Measurements from ENCODE around the gene IBTK. TPM values are rescaled to one million over a fixed set of nuclear protein-coding genes. Genes with fewer than 3 reads are reported as not detected.
"Not testable (repeated sequence)": the region's sequence is repeated elsewhere in the genome, so short reads cannot be mapped to it uniquely, and the experiment has no call there.

Gene IBTK
- total RNA-seq, 1 experiment from 2014 or later = 25.9 TPM

- H4K20me1 ChIP-seq (ENCODE audit: insufficient read depth) = no peaks in the 10 kb centered on the region
- no peaks in the 10 kb centered on the region for H3K79me2 ChIP-seq (ENCODE audit: low read depth)
- no peaks in the 10 kb centered on the region for H3F3A ChIP-seq (ENCODE audit: insufficient read depth, low read depth)
- no peak overlapping the region for H3K4me3 ChIP-seq
- intact Hi-C loops (cut with micrococcal nuclease; ENCODE audit: unreplicated experiment) = loop anchor here (5.0 kb wide), 1 partner anchor 328 kb away; no protein-coding TSS in a partner anchor
- H3K36me3 ChIP-seq (ENCODE audit: low read depth) = no peaks in the 10 kb centered on the region
- BruUV-seq (replicated peaks) = no TSS peak
- no peak overlapping the region for H3K4me2 ChIP-seq
- H3K9me2 ChIP-seq (ENCODE audit: insufficient read depth) = no peaks in the 10 kb centered on the region
- H2AFZ ChIP-seq = no peak overlapping the region
- ChIA-PET POLR2A (ENCODE audit: unreplicated experiment) (no interaction called here), CTCF (no interaction called here)
- no peaks in the 10 kb centered on the region for H3K27me3 ChIP-seq (ENCODE audit: insufficient read depth, low read depth)
- DNase-seq = no peak
- no peak for TF ChIP-seq EZH2 (IDR thresholded peaks at IDR 0.05; ENCODE audit: low read depth)
- TF ChIP-seq CTCF (conservative IDR thresholded peaks at IDR 0.05) = no peak
- H3K4me1 ChIP-seq (replicated peaks; ENCODE audit: insufficient read depth) = peaks cover 19% of the 10 kb centered on the region
- no peak overlapping the region for H3K27ac ChIP-seq
- no peaks in the 10 kb centered on the region for H3K9me3 ChIP-seq (ENCODE audit: insufficient read depth, low read depth)
Measured at GRCh38 chr6:82259389-82259788, 11.8 kb upstream of the IBTK start.

- intact Hi-C loops (cut with micrococcal nuclease; ENCODE audit: unreplicated experiment) = loop anchor here (5.0 kb wide), 1 partner anchor 330 kb away; no protein-coding TSS in a partner anchor
- H3K4me2 ChIP-seq = no peak overlapping the region
- BruUV-seq (replicated peaks) = no TSS peak
- H3K36me3 ChIP-seq (ENCODE audit: low read depth) = no peaks in the 10 kb centered on the region
- H3K4me3 ChIP-seq = no peak overlapping the region
- ChIA-PET CTCF (no interaction called here), POLR2A (ENCODE audit: unreplicated experiment) (no interaction called here)
- TF ChIP-seq CTCF (conservative IDR thresholded peaks at IDR 0.05) = no peak; the same call in 1 of the 2 replicates
- TF ChIP-seq EZH2 (IDR thresholded peaks at IDR 0.05; ENCODE audit: low read depth) = no peak
- H2AFZ ChIP-seq = no peak overlapping the region
- no peak overlapping the region for H3K27ac ChIP-seq
- no peaks in the 10 kb centered on the region for H3K9me2 ChIP-seq (ENCODE audit: insufficient read depth)
- no peaks in the 10 kb centered on the region for H3K79me2 ChIP-seq (ENCODE audit: low read depth)
- no peaks in the 10 kb centered on the region for H3K27me3 ChIP-seq (ENCODE audit: insufficient read depth, low read depth)
- no peaks in the 10 kb centered on the region for H3F3A ChIP-seq (ENCODE audit: insufficient read depth, low read depth)
- H4K20me1 ChIP-seq (ENCODE audit: insufficient read depth) = no peaks in the 10 kb centered on the region
- DNase-seq = no peak
- H3K9me3 ChIP-seq (ENCODE audit: insufficient read depth, low read depth) = no peaks in the 10 kb centered on the region
- peaks cover 19% of the 10 kb centered on the region for H3K4me1 ChIP-seq (replicated peaks; ENCODE audit: insufficient read depth)
Measured at GRCh38 chr6:82257088-82257774, 9.7 kb upstream of the IBTK start.

GRCh38 chr6:82254722-82255121, 7.2 kb upstream of the IBTK start:
- H3K9me3 ChIP-seq (ENCODE audit: insufficient read depth, low read depth); H3K4me3 ChIP-seq; H3K79me2 ChIP-seq (ENCODE audit: low read depth); H3K9me2 ChIP-seq (ENCODE audit: insufficient read depth); DNase-seq; H2AFZ ChIP-seq; H3K27me3 ChIP-seq (ENCODE audit: insufficient read depth, low read depth); H4K20me1 ChIP-seq (ENCODE audit: insufficient read depth); H3K27ac ChIP-seq; H3K36me3 ChIP-seq (ENCODE audit: low read depth); H3K4me1 ChIP-seq (replicated peaks; ENCODE audit: insufficient read depth); BruUV-seq (replicated peaks); POLR2A ChIA-PET (ENCODE audit: unreplicated experiment); CTCF ChIA-PET; H3K4me2 ChIP-seq; H3F3A ChIP-seq (ENCODE audit: insufficient read depth, low read depth): not testable (repeated sequence)
- intact Hi-C loops (cut with micrococcal nuclease; ENCODE audit: unreplicated experiment) = loop anchor here (5.0 kb wide), 1 partner anchor 333 kb away; no protein-coding TSS in a partner anchor
